IPS-18c (cell line): ENCODE measurements around the gene GNAT3.

Experiments used
- H3K4me3 ChIP-seq: 2 replicates; pipeline ENCODE4 v1.7.0; 2013; ENCODE audit warnings: low read depth, mild to moderate bottlenecking, low read length, moderate library complexity; ENCODE audit not compliant: insufficient read depth
- H3K9me3 ChIP-seq: one replicate; pipeline ENCODE4 v1.6.1; 2013; ENCODE audit warnings: mild to moderate bottlenecking, low read length, moderate library complexity; ENCODE audit not compliant: control insufficient read depth, insufficient read depth

The GNAT3 gene

DNA sequence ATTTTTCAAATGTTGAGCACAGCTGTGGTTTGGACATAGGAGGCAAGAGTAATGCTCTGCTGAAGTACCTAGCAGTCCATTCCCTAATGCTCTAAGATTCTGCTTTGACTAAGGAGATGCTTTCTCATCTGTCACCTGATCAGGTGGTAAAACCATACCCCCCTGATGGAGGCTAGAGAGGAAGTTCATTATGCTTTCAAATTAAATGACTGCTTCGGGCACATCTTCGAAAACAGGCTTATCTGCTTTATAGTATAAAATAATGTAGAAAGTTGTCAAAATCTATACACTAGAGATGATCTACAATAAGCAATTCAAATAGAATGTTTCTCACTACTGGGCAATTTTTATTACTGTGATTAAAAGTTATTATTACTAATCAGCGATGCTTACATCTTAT lies at the start of gene GNAT3:
TSS of gene GNAT3 (minus strand) at position 101 of the 400 bp plus-strand sequence. CDS start 138 bp downstream, outside the sequence.
- Histone ChIP-seq H3K9me3 (no peaks in the 10 kb centered on the region), H3K4me3 (no peak within 1 kb of the TSS)

DNA sequence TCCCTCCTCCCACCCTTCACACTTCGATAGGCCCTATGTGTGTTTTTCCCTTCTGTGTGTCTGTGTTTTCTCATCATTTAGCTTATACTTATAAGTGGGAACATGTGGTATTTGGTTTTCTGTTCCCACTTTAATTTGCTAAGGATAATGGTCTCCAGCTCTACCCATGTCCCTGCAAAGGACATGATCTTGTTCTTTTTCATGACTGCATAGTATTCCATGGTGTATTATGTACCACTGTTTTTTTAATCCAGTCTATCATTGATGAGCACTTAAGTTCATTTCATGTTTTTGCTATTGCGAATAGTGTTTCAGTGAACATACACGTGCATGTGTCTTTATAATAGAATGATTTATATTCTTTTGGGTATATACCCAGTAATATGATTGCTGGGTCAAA lies 46.3 kb upstream of the GNAT3 start:
- H3K9me3 ChIP-seq: no peaks in the 10 kb centered on the region
- no peak overlapping the region for H3K4me3 ChIP-seq

GRCh38 chr7:80552031-80552694 lies 40.3 kb upstream of the GNAT3 start:
- Histone ChIP-seq H3K4me3 (no peak overlapping the region), H3K9me3 (no peaks in the 10 kb centered on the region)

- no peaks in the 10 kb centered on the region for H3K9me3 ChIP-seq
- H3K4me3 ChIP-seq: no peak overlapping the region
Measured at GRCh38 chr7:80550005-80550404, 38.1 kb upstream of the GNAT3 start.

GRCh38 chr7:80548840-80549530 lies 37.1 kb upstream of the GNAT3 start:
- H3K9me3 ChIP-seq: no peaks in the 10 kb centered on the region
- H3K4me3 ChIP-seq: no peak overlapping the region

GRCh38 chr7:80542398-80542797 lies 30.5 kb upstream of the GNAT3 start:
- Histone ChIP-seq H3K4me3 (no peak overlapping the region), H3K9me3 (no peaks in the 10 kb centered on the region)

- no peaks in the 10 kb centered on the region for H3K9me3 ChIP-seq
- no peak overlapping the region for H3K4me3 ChIP-seq
Measured at GRCh38 chr7:80540836-80541235, 29.0 kb upstream of the GNAT3 start.

DNA sequence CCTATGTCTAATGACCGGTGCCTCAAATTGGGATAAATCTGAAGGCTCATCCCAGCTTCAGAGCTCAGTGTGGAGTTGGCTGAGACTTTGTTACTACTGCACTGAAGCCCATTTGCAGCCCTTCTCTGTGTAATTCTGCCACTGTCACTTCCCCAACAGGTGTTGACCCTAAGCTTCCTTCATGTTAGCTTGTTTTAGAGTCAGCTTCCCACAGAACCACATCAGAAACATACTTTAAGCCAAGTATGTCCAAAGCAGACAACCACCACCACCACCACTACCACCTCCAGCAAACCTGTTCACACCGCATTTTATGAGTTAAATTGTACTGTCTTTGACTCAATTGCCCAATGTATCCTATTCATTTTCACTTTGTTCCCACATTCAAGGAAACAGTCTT lies 25.2 kb upstream of the GNAT3 start:
- Histone ChIP-seq H3K9me3 (no peaks in the 10 kb centered on the region), H3K4me3 (no peak overlapping the region)

- Histone ChIP-seq H3K4me3 (no peak overlapping the region), H3K9me3 (no peaks in the 10 kb centered on the region)
Measured at GRCh38 chr7:80536426-80536825, 24.6 kb upstream of the GNAT3 start.

- no peak overlapping the region for H3K4me3 ChIP-seq
- H3K9me3 ChIP-seq: no peaks in the 10 kb centered on the region
Measured at GRCh38 chr7:80533287-80533686, 21.4 kb upstream of the GNAT3 start.

- Histone ChIP-seq H3K4me3 (no peak overlapping the region), H3K9me3 (peaks cover 2% of the 10 kb centered on the region)
Measured at GRCh38 chr7:80532153-80532552, 20.3 kb upstream of the GNAT3 start.

DNA sequence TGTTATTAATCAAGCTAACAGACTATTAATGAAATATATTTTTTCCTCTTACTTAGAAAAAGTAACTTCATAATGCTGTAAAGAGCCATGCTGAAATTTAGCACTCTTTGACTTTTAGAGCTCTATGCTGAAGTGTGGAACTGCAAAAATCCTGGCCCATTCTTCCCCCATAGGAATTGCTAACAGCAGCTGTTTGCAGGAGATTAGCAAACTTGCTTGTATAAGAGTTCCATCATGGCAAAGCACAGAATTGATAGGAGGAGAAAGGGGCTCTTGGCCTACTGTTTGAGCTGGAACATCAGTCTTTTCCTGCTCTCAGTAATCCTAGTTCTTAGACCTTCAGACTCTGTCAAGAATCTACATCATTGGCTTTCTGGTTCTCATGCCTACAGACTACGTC lies 18.3 kb upstream of the GNAT3 start:
- Histone ChIP-seq H3K4me3 (no peak overlapping the region), H3K9me3 (peaks cover 2% of the 10 kb centered on the region)

DNA sequence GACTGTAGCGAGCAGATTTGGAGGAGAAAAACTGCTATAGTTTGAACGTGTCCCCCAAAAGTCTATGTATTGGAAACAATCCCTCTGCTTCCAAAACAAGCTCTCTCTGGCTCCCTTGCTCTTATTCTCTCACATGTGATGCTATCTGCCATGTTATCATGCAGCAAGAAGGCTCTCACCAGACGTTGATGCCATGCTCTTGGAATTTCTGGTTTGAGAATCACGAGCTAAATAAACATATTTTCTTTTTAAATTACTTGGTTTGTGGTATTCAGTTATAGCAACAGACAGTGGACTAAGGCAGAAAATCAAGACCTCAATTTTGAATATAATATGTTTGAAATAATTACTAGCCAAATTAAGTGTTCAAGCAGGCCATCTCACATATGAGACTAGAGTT lies 17.5 kb upstream of the GNAT3 start:
- Histone ChIP-seq H3K9me3 (peaks cover 2% of the 10 kb centered on the region), H3K4me3 (no peak overlapping the region)

- H3K9me3 ChIP-seq: peaks cover 2% of the 10 kb centered on the region
- H3K4me3 ChIP-seq: no peak overlapping the region
Measured at GRCh38 chr7:80528689-80529088, 16.8 kb upstream of the GNAT3 start.

DNA sequence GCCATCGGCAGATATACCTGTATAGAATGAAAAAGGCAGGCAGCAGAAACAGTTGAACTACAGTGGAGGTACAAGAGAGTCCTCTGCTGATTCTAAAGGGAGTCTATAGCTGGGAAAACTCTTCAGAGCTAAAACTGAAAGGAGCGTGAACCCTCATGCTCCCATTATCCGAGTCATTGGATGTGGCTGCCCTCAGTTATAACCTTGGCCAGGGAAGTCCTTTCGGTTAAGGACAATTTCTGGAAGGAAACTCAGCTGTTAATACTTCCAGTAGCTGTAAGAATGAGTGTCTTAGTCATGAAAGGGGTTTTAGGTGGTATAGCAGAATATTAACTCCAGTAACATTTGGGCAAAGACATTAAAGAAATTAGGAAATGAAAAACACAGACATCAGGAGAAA lies 14.6 kb upstream of the GNAT3 start:
- no peak overlapping the region for H3K4me3 ChIP-seq

GRCh38 chr7:80524693-80525092 lies 12.8 kb upstream of the GNAT3 start:
- H3K9me3 ChIP-seq: peaks cover 2% of the 10 kb centered on the region

More for the DNA sequence above, 14.6 kb upstream of the GNAT3 start:
- peaks cover 2% of the 10 kb centered on the region for H3K9me3 ChIP-seq

GRCh38 chr7:80521809-80522208 lies 9.9 kb upstream of the GNAT3 start:
- Histone ChIP-seq H3K9me3 (no peaks in the 10 kb centered on the region), H3K4me3 (no peak overlapping the region)

More at GRCh38 chr7:80524693-80525092, 12.8 kb upstream of the GNAT3 start:
- H3K4me3 ChIP-seq: no peak overlapping the region

DNA sequence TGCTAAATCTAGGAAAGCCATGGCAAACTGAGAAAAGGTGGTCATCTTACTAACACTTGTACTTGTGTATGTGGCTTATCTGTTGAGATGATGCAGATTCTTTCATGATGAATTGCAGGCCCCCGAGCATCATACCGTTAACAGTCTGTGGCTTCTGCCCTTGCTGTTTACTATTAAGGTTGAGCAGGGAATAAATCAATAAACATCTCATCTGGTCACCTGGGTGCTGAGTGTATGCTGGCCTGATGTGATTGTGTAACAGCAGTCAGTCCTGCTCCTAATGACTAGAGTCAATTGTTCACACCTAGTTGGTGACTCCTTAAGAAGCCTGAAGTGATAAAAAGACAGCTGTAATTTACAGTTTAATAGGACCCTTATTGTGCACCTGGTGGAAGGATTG lies 8.3 kb upstream of the GNAT3 start:
- no peaks in the 10 kb centered on the region for H3K9me3 ChIP-seq
- no peak overlapping the region for H3K4me3 ChIP-seq
